ENCODE results near the gene GPR55.
"Not testable (repeated sequence)": the region's sequence is repeated elsewhere in the genome, so short reads cannot be mapped to it uniquely, and the experiment has no call there.

Gene GPR55

DNA sequence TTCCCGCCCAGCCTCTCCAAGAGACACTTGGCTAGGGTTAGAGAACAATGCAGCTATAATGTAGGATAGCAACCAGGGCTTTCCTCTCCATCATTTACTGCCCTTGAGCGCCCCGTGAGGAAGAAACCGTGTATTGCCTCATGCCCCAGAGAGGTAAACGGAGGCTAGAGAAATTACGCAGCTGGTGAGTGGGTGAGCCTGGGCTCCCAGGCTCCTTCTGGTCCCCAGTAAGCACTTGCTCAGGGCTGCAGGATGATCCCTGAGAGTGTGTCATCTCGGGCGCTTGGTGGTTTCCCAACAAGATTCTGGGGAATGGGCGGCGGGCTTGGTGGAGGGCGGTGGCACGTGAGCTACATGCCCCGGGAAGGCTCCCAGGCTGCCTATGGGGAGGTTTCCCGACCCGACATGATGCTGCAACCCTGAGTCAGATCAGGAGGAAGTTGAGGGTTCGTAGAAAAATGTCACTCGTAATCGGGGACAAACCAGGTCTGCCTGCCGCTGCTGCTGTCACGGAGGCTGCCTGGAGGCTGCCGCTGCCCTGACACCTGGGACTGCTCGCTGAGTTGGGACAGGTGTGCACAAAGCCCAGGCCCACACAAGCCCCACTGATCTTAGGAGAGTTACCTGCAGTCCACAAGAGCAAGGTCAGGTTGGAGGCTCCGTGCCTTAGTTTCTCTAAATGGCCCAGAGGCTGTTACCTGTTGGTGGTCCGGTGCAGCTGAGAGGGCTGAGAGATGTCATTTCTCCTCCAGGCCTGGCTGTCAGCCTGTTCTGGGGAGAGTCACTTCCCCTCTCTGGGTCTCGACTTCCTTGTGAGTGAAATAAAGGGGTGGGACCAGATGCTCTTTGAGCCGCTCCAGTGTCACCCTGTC lies at the start of gene GPR55:
Gene GPR55 (minus strand): TSS at position 773 of the 872 bp plus-strand sequence. CDS start 14,280 bp downstream, outside the sequence.
- peak; percentile 34 for DNase-seq

DNA sequence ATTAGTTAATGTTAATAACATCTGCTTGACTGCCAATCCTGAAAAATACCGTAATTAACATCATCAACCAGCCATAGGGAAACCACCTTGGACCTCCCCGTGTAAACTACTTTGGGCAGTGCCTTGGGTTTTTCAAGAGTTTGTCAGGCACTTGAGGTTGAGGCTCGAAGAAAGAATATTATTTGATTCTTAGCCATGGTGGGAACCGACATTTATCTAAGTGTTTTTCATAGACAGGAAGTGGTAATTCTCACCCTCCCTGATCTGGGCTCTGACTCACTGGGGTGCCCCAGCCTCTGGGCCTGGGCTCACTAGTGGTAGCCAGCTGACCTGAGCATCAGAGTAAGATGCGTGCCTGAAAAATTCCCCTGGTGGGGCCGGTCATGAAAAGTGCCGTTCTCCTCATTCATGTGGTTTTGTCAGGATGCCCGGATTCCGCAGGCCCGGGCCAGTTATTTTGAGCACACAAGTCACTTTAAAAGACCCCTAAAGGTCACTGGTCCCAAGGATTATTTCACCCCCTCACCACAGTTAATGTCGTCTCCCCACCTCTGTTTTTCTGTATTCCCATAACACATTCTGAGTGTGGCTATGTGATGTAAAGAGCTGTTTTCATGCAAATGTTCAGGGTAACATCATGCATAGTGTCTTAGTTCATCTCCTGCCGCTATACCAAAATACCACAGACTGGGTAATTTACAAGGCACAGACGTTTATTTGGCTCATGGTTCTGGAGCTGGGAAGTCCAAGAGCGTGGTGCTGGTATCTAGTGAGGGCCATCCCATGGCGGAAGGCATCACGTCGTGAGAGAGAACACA lies 49.3 kb upstream of the GPR55 start:
- DNase-seq = no peak

DNA sequence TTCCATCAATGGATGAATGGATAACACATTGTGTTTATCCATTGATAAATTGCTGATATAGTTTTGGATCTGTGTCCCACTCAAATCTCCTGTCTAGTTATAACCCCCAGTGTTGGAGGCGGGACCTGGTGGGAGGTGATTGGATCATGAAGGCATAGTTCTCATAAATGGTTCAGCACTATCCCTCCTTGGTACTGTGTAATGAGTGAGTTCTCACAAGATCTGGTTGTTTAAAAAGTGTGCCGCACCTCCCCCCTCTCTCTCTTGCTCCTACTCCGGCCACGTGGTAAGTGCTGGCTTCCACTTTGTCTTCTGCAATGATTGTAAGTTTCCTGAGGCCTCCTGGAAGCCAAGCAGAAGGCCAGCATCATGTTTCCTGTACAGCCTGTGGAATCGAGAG lies 47.0 kb upstream of the GPR55 start:
- no peak for DNase-seq

DNA sequence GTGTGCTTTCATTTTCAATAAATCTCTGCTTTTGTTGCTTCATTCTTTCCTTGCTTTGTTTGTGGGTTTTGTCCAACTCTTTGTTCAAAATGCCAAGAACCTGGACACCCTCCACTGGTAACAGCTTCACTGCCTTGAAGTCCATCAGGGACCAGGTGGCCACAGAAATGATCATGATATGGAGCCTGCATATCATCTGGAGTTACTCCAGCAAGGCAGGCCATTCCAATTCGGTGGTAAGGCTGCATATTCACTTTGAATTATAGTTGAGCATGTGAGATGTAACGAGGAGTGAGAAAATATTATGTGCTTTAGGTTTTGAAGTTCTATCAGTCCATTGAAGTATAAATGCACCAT lies 44.6 kb upstream of the GPR55 start:
- DNase-seq = peak; percentile 45

GRCh38 chr2:230968921-230969658 lies 44.0 kb upstream of the GPR55 start:
- DNase-seq = peak; percentile 62

GRCh38 chr2:230968314-230968713 lies 43.3 kb upstream of the GPR55 start:
- DNase-seq = not testable (repeated sequence)

- no peak for DNase-seq
These were observed 42.1 kb upstream of the GPR55 start for GRCh38 chr2:230967113-230967512.

GRCh38 chr2:230964136-230964730 lies 39.2 kb upstream of the GPR55 start:
- no peak for DNase-seq

DNA sequence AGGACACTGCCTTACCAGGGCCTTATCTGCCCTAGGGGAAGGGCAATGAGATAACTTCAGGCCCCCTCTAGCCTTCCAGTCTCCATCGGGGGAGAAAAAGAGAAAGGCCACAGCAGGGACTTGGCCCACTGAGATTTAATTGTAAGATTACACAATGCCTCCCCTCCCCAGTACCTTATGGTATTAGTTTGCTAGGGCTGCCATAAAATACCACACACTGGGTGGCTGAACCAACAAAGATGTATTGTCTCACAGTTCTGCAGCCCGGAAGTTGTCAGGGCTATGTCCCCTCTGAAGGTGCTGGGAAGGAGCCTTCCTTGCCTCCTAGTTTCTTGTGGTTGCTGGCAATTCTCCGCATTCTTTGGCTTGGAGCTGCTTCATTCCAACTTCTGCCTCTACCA lies 36.0 kb upstream of the GPR55 start:
- DNase-seq = no peak

- no peak for DNase-seq
These were observed 35.0 kb upstream of the GPR55 start for GRCh38 chr2:230960026-230960425.

DNA sequence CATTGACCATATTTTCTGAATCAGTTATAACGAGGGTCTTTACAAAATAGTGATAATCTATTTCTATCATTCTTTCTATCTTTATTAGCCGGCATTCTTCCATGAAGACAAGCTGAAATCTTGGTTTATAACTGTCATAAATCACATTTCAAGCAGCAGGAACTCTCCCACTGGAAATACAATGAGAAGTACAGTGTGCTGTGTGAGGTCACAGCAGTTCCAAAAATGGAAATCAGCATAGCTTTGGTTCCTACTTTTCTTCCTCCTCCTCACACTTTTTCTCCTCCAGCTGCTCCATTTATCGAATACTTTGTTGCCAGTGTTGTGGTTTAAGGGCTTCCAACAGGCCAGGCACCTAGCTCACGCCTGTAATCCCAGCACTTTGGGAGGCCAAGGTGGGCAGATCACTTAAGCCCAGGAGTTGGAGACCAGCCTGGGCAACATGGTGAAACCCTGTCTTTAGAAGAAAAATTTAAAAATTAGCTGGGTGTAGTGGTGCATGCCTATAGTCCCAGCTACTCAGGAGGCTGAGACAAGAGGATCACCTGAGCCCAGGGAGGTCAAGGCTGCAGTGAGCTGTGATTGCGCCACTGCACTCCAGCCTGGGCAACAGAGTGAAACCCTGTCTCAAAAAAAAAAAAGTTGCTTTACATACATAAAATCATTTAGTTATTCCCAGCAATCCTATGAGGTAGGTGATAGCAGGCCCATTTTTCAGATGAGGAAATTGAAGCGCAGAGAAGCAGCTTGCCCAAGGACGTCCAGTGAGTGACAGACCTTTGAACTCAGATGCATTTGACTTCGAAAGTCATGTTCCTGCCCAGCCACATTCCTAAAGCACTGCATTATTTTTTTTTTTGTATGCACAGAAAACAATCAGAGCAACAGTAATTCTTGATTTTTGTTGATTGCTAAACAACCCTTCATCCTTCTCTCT lies 34.0 kb upstream of the GPR55 start:
- no peak for DNase-seq

- DNase-seq = no peak
These were observed 32.8 kb upstream of the GPR55 start for GRCh38 chr2:230957756-230958391.

GRCh38 chr2:230956827-230957755 lies 32.0 kb upstream of the GPR55 start:
- DNase-seq = no peak

GRCh38 chr2:230955163-230955737 lies 30.2 kb upstream of the GPR55 start:
- DNase-seq = no peak

DNA sequence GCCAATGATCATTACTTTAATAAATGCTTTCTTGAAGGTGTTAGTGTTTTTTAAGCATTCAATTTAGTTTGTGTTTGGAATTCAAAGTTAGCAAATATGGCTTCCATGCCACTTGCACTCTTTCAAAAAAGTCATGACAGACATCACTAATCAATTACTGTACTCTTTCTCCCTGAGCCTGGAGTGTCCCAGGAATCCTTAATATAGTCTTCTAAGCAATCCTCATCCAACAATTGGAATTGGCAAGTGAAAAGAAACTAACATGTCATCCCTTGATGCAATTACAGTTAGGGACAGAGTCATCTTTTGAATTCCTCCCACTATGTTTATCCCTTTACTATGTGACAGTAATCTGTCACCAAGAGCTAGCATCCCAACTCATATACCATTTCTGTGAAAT lies 29.7 kb upstream of the GPR55 start:
- no peak for DNase-seq

DNA sequence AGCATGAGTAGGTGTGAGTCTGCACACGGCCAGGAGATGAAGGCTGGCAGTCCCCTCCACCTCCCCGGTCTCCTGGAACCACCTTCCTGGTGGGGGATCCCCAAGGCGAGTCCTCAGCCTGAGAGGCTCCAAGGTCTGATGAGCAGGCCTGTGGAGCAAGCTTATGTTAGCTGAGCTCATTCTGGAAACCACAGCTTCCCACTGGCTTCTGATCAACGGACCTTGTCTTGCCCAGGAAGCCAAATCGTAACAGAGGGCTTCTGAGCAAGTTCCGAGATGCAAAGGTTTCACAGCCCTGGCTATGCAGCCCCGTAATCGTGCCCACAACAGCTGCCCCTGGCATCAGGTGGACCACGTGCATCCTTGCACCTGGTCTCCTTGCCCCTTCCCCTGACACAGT lies 28.8 kb upstream of the GPR55 start:
- DNase-seq = no peak

- DNase-seq = no peak
These were observed 27.3 kb upstream of the GPR55 start for GRCh38 chr2:230952226-230952956.

GRCh38 chr2:230951396-230951795 lies 26.4 kb upstream of the GPR55 start:
- no peak for DNase-seq

DNA sequence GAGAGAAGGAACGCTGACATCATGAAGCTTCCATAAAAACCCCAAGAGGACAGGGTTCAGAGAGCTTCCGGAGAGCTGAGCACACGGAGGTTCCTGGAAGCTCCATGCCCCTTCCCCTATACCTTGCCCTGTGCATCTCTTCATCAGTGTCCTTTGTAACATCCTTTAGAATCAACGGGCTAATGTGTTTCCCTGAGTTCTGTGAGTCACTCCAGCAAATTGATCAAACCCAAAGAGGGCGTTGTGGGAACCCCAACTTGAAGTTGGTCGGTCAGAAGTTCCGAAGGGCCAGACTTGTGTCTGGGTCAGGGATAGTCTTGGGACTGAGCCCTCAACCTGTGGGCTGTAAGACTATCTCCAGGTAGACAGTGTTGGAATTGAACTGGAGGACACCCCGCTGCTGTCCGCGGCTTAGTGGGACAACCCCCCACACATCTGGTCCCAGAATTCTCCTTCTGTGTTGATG lies 25.9 kb upstream of the GPR55 start:
- no peak for DNase-seq
